GM19468 (cell line): ENCODE results near the gene PDE6A.

Experiments
- ATAC-seq: cut with Tn5 transposase; IDR thresholded peaks from one replicate; pipeline ENCODE4 v1.9.1; 2021; ENCODE audit warnings: mild to moderate bottlenecking, moderate library complexity, moderate number of reproducible peaks; ENCODE audit not compliant: unreplicated experiment; ENCODE audit errors: extremely low read depth

PDE6A gene

DNA sequence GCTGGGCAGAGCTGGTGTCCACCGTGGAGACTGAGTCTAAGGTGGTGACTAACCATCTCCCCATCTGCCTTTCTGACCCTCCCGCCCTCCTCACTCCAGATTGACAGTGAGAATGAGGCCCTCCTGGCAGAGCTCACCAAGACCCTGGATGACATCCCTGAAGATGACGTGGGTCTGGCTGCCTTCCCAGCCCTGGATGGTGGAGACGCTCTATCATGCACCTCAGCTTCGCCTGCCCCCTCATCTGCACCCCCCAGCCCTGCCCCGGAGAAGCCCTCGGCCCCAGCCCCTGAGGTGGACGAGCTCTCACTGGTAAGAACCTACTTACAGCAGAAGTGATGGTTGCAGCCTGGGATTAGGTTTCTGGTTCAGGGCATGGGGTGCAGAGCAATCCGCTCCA, 118.0 kb downstream of the PDE6A start:
- ATAC-seq, result no peak

GRCh38 chr5:149824846-149825245, 119.7 kb downstream of the PDE6A start:
- ATAC-seq, result no peak

DNA sequence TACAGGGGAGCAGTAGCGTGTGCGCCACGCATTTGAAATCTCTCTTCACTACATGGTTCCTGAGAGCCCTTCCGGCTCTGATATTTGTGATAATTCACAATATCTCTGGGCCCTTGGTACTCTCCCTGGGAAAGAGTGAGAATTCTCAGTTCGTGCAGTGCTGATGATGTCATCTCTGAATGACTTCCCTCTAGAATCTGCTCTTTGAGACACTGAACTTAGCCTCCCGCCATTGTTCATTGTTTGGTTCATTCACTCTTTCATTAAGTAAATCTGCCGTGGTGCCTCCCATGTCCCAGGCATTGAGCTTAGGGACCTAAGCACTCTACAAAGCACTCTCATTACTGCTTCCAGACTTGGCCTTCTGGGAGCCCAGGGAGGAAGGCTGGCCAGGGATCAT, 120.5 kb downstream of the PDE6A start:
- no peak for ATAC-seq

DNA sequence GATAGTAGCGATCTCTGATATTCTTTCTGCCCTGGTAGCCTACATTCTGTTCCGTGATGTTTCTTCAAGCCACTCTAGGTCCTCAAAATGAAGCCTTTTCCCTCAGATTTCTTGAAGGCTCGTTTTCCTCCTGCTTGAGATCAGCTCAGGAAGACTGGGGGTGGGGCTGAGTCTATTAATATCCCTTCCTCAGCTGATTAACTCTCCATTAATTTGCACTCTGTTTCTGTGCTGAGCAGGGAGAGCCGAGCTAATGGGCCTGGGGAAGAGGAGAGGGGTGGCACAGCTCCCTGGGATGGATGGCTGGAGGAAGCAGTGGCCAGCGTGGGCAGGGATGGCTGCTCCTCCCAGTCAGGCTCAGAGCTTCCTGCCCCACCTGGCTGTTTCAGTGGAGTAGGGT, 121.2 kb downstream of the PDE6A start:
- ATAC-seq, result no peak

- no peak for ATAC-seq
Observed at GRCh38 chr5:149822301-149822700, 122.3 kb downstream of the PDE6A start.

- ATAC-seq, result no peak
Observed at GRCh38 chr5:149820536-149821510, 123.8 kb downstream of the PDE6A start.

DNA sequence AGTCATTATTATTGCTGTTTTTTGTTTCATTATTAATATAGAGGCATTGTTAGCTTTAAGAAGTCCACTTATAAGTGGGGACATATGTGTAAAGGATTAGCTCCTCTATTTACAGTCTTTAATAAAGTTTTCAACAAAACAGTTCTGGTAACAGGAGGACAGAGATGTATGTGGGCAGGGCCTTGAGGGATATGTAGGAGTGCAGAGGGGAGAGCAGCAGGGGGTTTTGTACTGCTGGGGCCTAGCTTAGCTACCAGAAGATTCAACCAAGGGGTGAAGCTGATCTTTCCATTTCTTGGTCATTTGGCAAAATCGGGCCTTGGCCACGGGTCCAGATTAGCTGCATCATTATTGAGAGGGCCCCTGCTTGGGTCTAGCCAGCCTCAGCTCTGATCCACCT, 124.6 kb downstream of the PDE6A start:
- no peak for ATAC-seq

- no peak for ATAC-seq
Observed at GRCh38 chr5:149818116-149818515, 126.5 kb downstream of the PDE6A start.

GRCh38 chr5:149817539-149818060, 127.0 kb downstream of the PDE6A start:
- ATAC-seq, result no peak

GRCh38 chr5:149816661-149817060, 127.9 kb downstream of the PDE6A start:
- no peak for ATAC-seq

GRCh38 chr5:149811453-149811852, 133.1 kb downstream of the PDE6A start:
- ATAC-seq, result no peak

DNA sequence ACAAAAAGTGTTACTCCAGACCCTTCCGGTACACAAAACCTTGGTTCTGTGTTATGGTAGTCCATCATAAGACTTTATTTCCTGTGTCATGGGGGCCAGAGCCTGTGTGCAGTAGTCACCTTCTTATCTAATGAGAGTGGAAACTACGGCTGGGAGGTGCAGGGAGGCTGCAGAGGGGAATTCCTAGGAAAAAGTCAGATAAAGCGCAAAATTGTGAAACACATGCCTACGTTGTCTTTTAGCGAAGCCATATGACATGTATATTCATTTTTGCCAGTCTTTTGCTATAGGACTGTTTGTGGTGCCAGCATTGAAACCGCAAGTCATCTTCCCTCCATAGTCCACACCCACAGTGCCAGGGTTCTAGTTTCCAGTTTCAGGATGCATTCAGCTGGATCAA, 133.7 kb downstream of the PDE6A start:
- no peak for ATAC-seq

- ATAC-seq, result no peak
Observed at GRCh38 chr5:149809931-149810691, 134.5 kb downstream of the PDE6A start.

GRCh38 chr5:149808264-149808982, 136.2 kb downstream of the PDE6A start:
- ATAC-seq, result no peak
